B cell (primary cell): ENCODE data around the gene CDK6.

Experiments
- EZH2 ChIP-seq: IDR thresholded peaks from 2 replicates; pipeline ENCODE4 v1.6.1; 2012; ENCODE audit warnings: borderline replicate concordance, low read depth, mild to moderate bottlenecking, moderate library complexity, low read length; ENCODE audit not compliant: insufficient read depth, poor library complexity, severe bottlenecking
- TF ChIP-seq, protein P1 (sequence below): fragments of 200-600 bp; IDR thresholded peaks from one replicate; pipeline ENCODE4 v1.8.0; 2022; ENCODE audit warnings: antibody characterized with exemption, mild to moderate bottlenecking

DNA sequence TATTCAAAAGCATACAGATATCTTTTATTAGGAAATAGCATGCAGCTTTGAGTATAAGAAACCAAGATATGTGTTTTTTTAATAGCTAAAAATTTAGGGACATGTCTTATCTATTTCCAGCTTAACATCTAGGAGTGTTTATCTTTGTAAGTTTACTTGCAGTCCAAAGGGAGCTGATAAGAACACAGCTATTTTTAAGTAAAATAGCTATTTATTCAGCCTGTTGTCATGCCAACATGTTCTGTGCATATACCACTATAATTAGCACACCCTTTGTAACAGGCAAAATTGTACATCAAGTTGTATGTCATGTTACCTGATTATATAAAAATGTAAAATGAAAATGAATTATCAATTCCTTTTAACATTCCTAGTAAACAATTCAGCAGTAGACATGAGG lies 275.8 kb downstream of the CDK6 start:
- TF ChIP-seq EZH2, result no peak
- TF ChIP-seq, protein P1, sequence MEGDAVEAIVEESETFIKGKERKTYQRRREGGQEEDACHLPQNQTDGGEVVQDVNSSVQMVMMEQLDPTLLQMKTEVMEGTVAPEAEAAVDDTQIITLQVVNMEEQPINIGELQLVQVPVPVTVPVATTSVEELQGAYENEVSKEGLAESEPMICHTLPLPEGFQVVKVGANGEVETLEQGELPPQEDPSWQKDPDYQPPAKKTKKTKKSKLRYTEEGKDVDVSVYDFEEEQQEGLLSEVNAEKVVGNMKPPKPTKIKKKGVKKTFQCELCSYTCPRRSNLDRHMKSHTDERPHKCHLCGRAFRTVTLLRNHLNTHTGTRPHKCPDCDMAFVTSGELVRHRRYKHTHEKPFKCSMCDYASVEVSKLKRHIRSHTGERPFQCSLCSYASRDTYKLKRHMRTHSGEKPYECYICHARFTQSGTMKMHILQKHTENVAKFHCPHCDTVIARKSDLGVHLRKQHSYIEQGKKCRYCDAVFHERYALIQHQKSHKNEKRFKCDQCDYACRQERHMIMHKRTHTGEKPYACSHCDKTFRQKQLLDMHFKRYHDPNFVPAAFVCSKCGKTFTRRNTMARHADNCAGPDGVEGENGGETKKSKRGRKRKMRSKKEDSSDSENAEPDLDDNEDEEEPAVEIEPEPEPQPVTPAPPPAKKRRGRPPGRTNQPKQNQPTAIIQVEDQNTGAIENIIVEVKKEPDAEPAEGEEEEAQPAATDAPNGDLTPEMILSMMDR, result no peak
